Cardiac septum (tissue), 1 donor: ENCODE measurements around the gene PDZD2. TPM values are rescaled to one million over a fixed set of nuclear protein-coding genes. Genes with fewer than 3 reads are reported as not detected.
A peak's percentile ranks its signal among the peaks of the same experiment; 100 is the strongest.
"Not testable (repeated sequence)": the region's sequence is repeated elsewhere in the genome, so short reads cannot be mapped to it uniquely, and the experiment has no call there.

ENCODE experiments used
- DNase-seq: peaks from one replicate; pipeline ENCODE4 v3.0.0-alpha.2; 2020; ENCODE audit warnings: low spot score
- intact Hi-C: fragments of 100-400 bp; cut with DNase I; formaldehyde crosslinking; loops from one replicate; pipeline ENCODE4 v1.14.0; 2022
- long read RNA-seq: library from polyadenylated mRNA; unstranded; transcript quantifications from one replicate; pipeline ENCODE4 v2.0.0, GENCODE V29; 2021
- total RNA-seq: library from RNA; stranded (reverse); fragmentation: NEBNext Ultra II Directional; extraction: Animal tissue kit (Norgen Biotek cat#: 25700); gene quantifications from one replicate; pipeline ENCODE4 v1.2.1, GENCODE V29; 2021
- donor health status: DM: no; HTN: no; CAD: no.

The PDZD2 gene
- 67.1 TPM for total RNA-seq
- long read RNA-seq, partial matches to known transcripts: 35 of 55 reads
- long read RNA-seq, other reads (novel, unspliced or antisense): 18 of 55 reads

GRCh38 chr5:31638748-31639418, at the start of gene PDZD2:
TSS of gene PDZD2 (plus strand) at chr5:31639131.
- intact Hi-C loops: loop anchor here (1.0 to 5.0 kb wide), 3 partner anchors 33 to 170 kb away; no protein-coding TSS in a partner anchor
- peak; percentile 87 for DNase-seq

- intact Hi-C loops: no loop called here
- DNase-seq: no peak
Measured at GRCh38 chr5:31593665-31594064, 45.3 kb upstream of the PDZD2 start.

- no peak for DNase-seq
- intact Hi-C loops: no loop called here
Measured at GRCh38 chr5:31596354-31596753, 42.6 kb upstream of the PDZD2 start.

GRCh38 chr5:31598640-31599611, 40.0 kb upstream of the PDZD2 start:
- intact Hi-C loops: no loop called here
- no peak for DNase-seq

GRCh38 chr5:31602305-31602704, 36.6 kb upstream of the PDZD2 start:
- intact Hi-C loops, DNase-seq: not testable (repeated sequence)

GRCh38 chr5:31604240-31604639, 34.7 kb upstream of the PDZD2 start:
- no peak for DNase-seq
- intact Hi-C loops: no loop called here

GRCh38 chr5:31604644-31605043, 34.3 kb upstream of the PDZD2 start:
- intact Hi-C loops: no loop called here
- no peak for DNase-seq

GRCh38 chr5:31605920-31606319, 33.0 kb upstream of the PDZD2 start:
- intact Hi-C loops: no loop called here
- DNase-seq: no peak

GRCh38 chr5:31607546-31607945, 31.4 kb upstream of the PDZD2 start:
- DNase-seq: no peak
- intact Hi-C loops: no loop called here

GRCh38 chr5:31611002-31611401, 27.9 kb upstream of the PDZD2 start:
- intact Hi-C loops: no loop called here
- DNase-seq: no peak

- no peak for DNase-seq
- intact Hi-C loops: no loop called here
Measured at GRCh38 chr5:31613651-31614050, 25.3 kb upstream of the PDZD2 start.

GRCh38 chr5:31614151-31615020, 24.5 kb upstream of the PDZD2 start:
- peak; percentile 63 for DNase-seq
- intact Hi-C loops: no loop called here

- peak; percentile 33 for DNase-seq
- intact Hi-C loops: no loop called here
Measured at GRCh38 chr5:31617867-31618266, 21.1 kb upstream of the PDZD2 start.

- intact Hi-C loops: no loop called here
- peak; percentile 62 for DNase-seq
Measured at GRCh38 chr5:31620026-31620425, 18.9 kb upstream of the PDZD2 start.

- intact Hi-C loops: no loop called here
- DNase-seq: no peak
Measured at GRCh38 chr5:31623249-31623648, 15.7 kb upstream of the PDZD2 start.

GRCh38 chr5:31625394-31625793, 13.5 kb upstream of the PDZD2 start:
- intact Hi-C loops: no loop called here
- DNase-seq: no peak

- intact Hi-C loops: no loop called here
- DNase-seq: peak; percentile 55
Measured at GRCh38 chr5:31626156-31626555, 12.8 kb upstream of the PDZD2 start.

GRCh38 chr5:31626604-31627234, 12.2 kb upstream of the PDZD2 start:
- DNase-seq: no peak
- intact Hi-C loops: no loop called here

- DNase-seq: peak; percentile 85
- intact Hi-C loops: no loop called here
Measured at GRCh38 chr5:31630931-31631330, 8.0 kb upstream of the PDZD2 start.
